CD4-positive, alpha-beta T cell (primary cell): ENCODE results near the gene CTRB2. TPM values are rescaled to one million over a fixed set of nuclear protein-coding genes. Genes with fewer than 3 reads are reported as not detected.

ENCODE experiments used
- ATAC-seq: fragments of 200-7000 bp; cut with Tn5 transposase; one replicate; pipeline ENCODE4 v1.10.0; 2022; ENCODE audit warnings: mild to moderate bottlenecking; ENCODE audit not compliant: poor library complexity
- CTCF ChIA-PET: fragments of 350-600 bp; sonication (Branson Sonifier 250); formaldehyde crosslinking; loops from one replicate; lab custom pipeline; 2021; ENCODE audit warnings: antibody characterized with exemption, inconsistent platforms; lab: Charles Lee
- POLR2A ChIA-PET: fragments of 350-600 bp; sonication (Branson Sonifier 250); formaldehyde crosslinking; loops from one replicate; lab custom pipeline; 2021; ENCODE audit warnings: antibody characterized with exemption, inconsistent platforms; lab: Charles Lee
- DNase-seq, 14 experiments: peaks; one replicate each; pipeline ENCODE4 v3.0.0-alpha.2; 2013 to 2020; ENCODE audit warnings: mixed read lengths in 2 of 14
- H3K27ac ChIP-seq, 2 donors: one replicate each; pipeline versions ENCODE4 v1.5.1 to v1.7.0; 2013; ENCODE audit warnings: low read length in 2 of 2, low read depth in 1 of 2, mild to moderate bottlenecking in 1 of 2
- H3K27me3 ChIP-seq, 2 experiments: 1 replicate in 1 of 2; 2 replicates in 1 of 2; pipeline versions ENCODE4 v1.6.1 to v1.7.0; 2013; ENCODE audit warnings: low read length in 2 of 2, control low read depth in 1 of 2, mild to moderate bottlenecking in 1 of 2, moderate library complexity in 1 of 2; ENCODE audit not compliant: insufficient read depth in 2 of 2, control insufficient read depth in 1 of 2
- H3K36me3 ChIP-seq: one replicate; pipeline ENCODE4 v1.6.1; 2013; ENCODE audit warnings: low read length, control low read depth; ENCODE audit not compliant: insufficient read depth
- H3K4me1 ChIP-seq: one replicate; pipeline ENCODE4 v1.6.1; 2013; ENCODE audit warnings: low read length, control low read depth; ENCODE audit not compliant: insufficient read depth
- H3K4me3 ChIP-seq: one replicate; pipeline ENCODE4 v1.5.1; 2013; ENCODE audit warnings: mild to moderate bottlenecking, low read length, moderate library complexity
- H3K9me3 ChIP-seq, 2 experiments: 1 replicate in 1 of 2; 2 replicates in 1 of 2; pipeline versions ENCODE4 v1.6.1 to v1.7.0; 2013; ENCODE audit warnings: low read length in 2 of 2, mild to moderate bottlenecking in 2 of 2, control low read depth in 1 of 2, moderate library complexity in 1 of 2; ENCODE audit not compliant: control insufficient read depth in 1 of 2, insufficient read depth in 1 of 2
- H3K27ac Mint-ChIP-seq: one replicate; pipeline ENCODE4 v1.8.0; 2020; ENCODE audit warnings: mixed read lengths
- H3K27me3 Mint-ChIP-seq: one replicate; pipeline ENCODE4 v1.8.0; 2021; ENCODE audit warnings: mixed read lengths
- H3K36me3 Mint-ChIP-seq: one replicate; pipeline ENCODE4 v1.8.0; 2021; ENCODE audit warnings: low read depth, mixed read lengths
- H3K4me1 Mint-ChIP-seq: one replicate; pipeline ENCODE4 v1.8.0; 2021; ENCODE audit warnings: low read depth, mixed read lengths
- H3K4me3 Mint-ChIP-seq: one replicate; pipeline ENCODE4 v1.8.0; 2020; ENCODE audit warnings: mild to moderate bottlenecking, mixed read lengths
- H3K9me3 Mint-ChIP-seq: one replicate; pipeline ENCODE4 v1.8.0; 2020; ENCODE audit warnings: mixed read lengths
- intact Hi-C, 2 experiments: fragments of 100-400 bp; cut with DNase I in 1 of 2; cut with micrococcal nuclease in 1 of 2; formaldehyde crosslinking; loops; one replicate each; pipeline versions ENCODE4 v1.15.1 to v1.9.0; 2023 to 2025; cut with DNase I, micrococcal nuclease
- total RNA-seq, 174 experiments: library from RNA in 2 of 174; stranded (reverse) in 2 of 174; gene quantifications; one replicate each; pipeline ENCODE4 v1.2.3 and lab custom pipeline; 2021 to 2026
- TF ChIP-seq, protein P1 (sequence below): fragments of 200-600 bp; IDR thresholded peaks from one replicate; pipeline ENCODE4 v1.8.0; 2022; ENCODE audit warnings: antibody characterized with exemption, mild to moderate bottlenecking

CTRB2 gene
- total RNA-seq, 2 experiments from 2014 or later: not detected

DNA sequence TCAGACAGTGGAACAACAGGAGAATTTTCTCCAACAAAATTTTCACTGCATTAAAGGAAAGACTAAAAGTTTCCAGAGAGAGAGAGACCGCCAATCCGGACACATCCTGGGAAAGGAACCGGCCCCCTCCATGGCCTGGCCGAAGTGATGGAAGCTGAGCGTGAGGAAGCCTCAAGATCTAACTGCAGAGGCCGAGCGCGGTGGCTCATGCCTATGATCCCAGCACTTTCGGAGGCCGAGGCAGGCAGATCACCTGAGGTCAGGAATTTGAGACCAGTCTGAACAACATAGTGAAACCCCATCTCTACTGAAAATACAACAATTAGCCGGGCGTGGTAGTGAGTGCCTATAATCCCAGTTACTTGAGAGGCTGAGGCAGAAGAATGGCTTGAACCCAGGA, 3.9 kb downstream of the CTRB2 start:
- no peaks in the 10 kb centered on the region for H3K36me3 ChIP-seq
- intact Hi-C loops: loop anchor here in 1 of 2 experiments (2.0 kb wide), 1 partner anchor 20 kb away; no protein-coding TSS in a partner anchor
- ATAC-seq (no peak), DNase-seq (no peak)
- TF ChIP-seq, protein P1, sequence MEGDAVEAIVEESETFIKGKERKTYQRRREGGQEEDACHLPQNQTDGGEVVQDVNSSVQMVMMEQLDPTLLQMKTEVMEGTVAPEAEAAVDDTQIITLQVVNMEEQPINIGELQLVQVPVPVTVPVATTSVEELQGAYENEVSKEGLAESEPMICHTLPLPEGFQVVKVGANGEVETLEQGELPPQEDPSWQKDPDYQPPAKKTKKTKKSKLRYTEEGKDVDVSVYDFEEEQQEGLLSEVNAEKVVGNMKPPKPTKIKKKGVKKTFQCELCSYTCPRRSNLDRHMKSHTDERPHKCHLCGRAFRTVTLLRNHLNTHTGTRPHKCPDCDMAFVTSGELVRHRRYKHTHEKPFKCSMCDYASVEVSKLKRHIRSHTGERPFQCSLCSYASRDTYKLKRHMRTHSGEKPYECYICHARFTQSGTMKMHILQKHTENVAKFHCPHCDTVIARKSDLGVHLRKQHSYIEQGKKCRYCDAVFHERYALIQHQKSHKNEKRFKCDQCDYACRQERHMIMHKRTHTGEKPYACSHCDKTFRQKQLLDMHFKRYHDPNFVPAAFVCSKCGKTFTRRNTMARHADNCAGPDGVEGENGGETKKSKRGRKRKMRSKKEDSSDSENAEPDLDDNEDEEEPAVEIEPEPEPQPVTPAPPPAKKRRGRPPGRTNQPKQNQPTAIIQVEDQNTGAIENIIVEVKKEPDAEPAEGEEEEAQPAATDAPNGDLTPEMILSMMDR: no peak
- H3K4me3 Mint-ChIP-seq: no peak overlapping the region
- H3K27me3 Mint-ChIP-seq: peaks cover 9% of the 10 kb centered on the region
- no peaks in the 10 kb centered on the region for H3K9me3 ChIP-seq
- H3K27ac ChIP-seq: no peak overlapping the region
- peaks cover 33% of the 10 kb centered on the region for H3K4me1 Mint-ChIP-seq
- H3K36me3 Mint-ChIP-seq: no peaks in the 10 kb centered on the region
- no peak overlapping the region for H3K4me3 ChIP-seq
- no peaks in the 10 kb centered on the region for H3K9me3 Mint-ChIP-seq
- H3K4me1 ChIP-seq: peaks cover 15% of the 10 kb centered on the region
- POLR2A ChIA-PET: no interaction called here
- peaks cover under 1 to 3% of the 10 kb centered on the region in 2 experiments for H3K27me3 ChIP-seq
- no peak overlapping the region for H3K27ac Mint-ChIP-seq
- CTCF ChIA-PET: no interaction called here

DNA sequence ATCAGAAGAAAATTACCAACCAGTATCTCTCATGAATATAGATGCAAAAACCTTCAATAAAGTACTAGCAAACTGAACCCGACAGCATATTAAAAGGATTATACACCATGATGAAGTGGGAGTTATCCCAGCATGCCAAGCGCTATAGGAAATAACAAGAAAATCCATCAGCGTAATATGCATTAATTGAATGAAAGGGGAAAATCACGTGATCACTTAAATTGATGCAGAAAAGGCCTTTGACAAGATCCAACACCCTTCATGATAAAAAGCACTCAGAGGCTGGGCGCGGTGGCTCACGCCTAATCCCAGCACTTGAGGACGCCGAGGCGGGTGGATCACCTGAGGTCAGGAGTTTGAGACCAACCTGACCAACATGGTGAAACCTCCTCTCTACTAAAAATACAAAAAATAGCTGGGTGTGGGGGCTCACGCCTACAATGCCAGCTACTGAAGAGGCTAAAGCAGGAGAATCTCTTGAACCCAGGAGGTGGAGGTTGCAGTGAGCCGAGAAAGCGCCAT, 4.8 kb downstream of the CTRB2 start:
- H3K4me3 Mint-ChIP-seq: no peak overlapping the region
- TF ChIP-seq, protein P1: no peak
- POLR2A ChIA-PET: interaction anchor here (0.6 kb wide), 1 partner anchor 43 kb away, joined by 5 read pairs; no protein-coding TSS in a partner anchor
- intact Hi-C loops: loop anchor here in 1 of 2 experiments (2.0 kb wide), 1 partner anchor 21 kb away; no protein-coding TSS in a partner anchor
- H3K36me3 Mint-ChIP-seq: no peaks in the 10 kb centered on the region
- Histone ChIP-seq H3K36me3 (no peaks in the 10 kb centered on the region), H3K27ac (no peak overlapping the region), H3K4me3 (no peak overlapping the region), H3K9me3 (no peaks in the 10 kb centered on the region), H3K27me3 (peaks cover 3 to 4% of the 10 kb centered on the region in 2 experiments), H3K4me1 (peaks cover 15% of the 10 kb centered on the region)
- CTCF ChIA-PET: no interaction called here
- H3K4me1 Mint-ChIP-seq: peaks cover 33% of the 10 kb centered on the region
- no peak for DNase-seq
- no peaks in the 10 kb centered on the region for H3K9me3 Mint-ChIP-seq
- no peak for ATAC-seq
- H3K27ac Mint-ChIP-seq: peak overlapping the region; percentile 77
- peaks cover 19% of the 10 kb centered on the region for H3K27me3 Mint-ChIP-seq

DNA sequence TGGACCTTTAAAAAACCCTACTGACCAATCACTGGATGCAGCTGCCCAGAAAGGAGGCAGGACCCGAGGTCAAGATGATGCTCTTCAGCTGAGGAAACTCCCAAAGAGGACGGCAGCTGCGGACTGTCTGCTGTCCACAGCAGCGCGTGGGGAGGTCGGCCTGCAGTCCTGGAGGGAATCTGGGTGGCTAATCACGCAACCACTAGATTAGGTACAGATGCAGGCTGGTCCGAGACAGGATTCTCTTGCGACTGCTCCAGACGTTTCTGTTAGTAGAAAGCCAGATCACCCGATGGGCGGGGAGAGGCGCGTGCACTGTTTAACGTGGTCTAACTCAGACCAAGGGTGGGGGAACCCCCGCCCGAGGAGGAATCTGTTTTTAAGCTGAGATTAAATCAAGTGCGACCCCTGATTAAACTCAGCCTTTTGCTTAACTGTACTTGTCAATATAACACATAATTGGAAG, 8.8 kb downstream of the CTRB2 start:
- Histone ChIP-seq H3K9me3 (peaks cover 0 to 3% of the 10 kb centered on the region in 2 experiments), H3K27me3 (peaks cover 3 to 4% of the 10 kb centered on the region in 2 experiments), H3K27ac (no peak overlapping the region), H3K36me3 (no peaks in the 10 kb centered on the region), H3K4me1 (peaks cover 15% of the 10 kb centered on the region), H3K4me3 (no peak overlapping the region)
- H3K9me3 Mint-ChIP-seq: no peaks in the 10 kb centered on the region
- ATAC-seq (no peak), DNase-seq (peak in 1 of 14 experiments; percentile 17)
- TF ChIP-seq, protein P1: no peak
- ChIA-PET CTCF (interaction anchor here (0.7 to 1.9 kb wide), 3 partner anchors 18 to 187 kb away, joined by 3 to 11 read pairs (median 3); no protein-coding TSS in a partner anchor), POLR2A (interaction anchor here (2.2 kb wide), 1 partner anchor 187 kb away, joined by 11 read pairs; no protein-coding TSS in a partner anchor)
- intact Hi-C loops: loop anchor here (2.0 to 10.0 kb wide), 5 partner anchors 34 to 1977 kb away; partner anchors contain the start of gene TMEM170A (in 1 of the 2)
- peaks cover 24% of the 10 kb centered on the region for H3K27me3 Mint-ChIP-seq
- H3K4me1 Mint-ChIP-seq: peaks cover 33% of the 10 kb centered on the region
- H3K4me3 Mint-ChIP-seq: no peak overlapping the region
- no peaks in the 10 kb centered on the region for H3K36me3 Mint-ChIP-seq
- H3K27ac Mint-ChIP-seq: no peak overlapping the region
